Heart left ventricle (tissue), 16 donors: ENCODE results near the gene LPAR3. TPM values are rescaled to one million over a fixed set of nuclear protein-coding genes. Genes with fewer than 3 reads are reported as not detected.

Experiments used
- ATAC-seq, 4 donors: fragments of 200-7000 bp; cut with Tn5 transposase; one replicate each; pipeline ENCODE4 v1.9.1; 2020 to 2022; ENCODE audit warnings: moderate library complexity in 4 of 4, mild to moderate bottlenecking in 3 of 4, moderate number of reproducible peaks in 1 of 4
- DNase-seq, 5 donors: peaks; one replicate each; pipeline ENCODE4 v3.0.0-alpha.2; 2020
- H3K27ac ChIP-seq, 12 donors: fragments of 200-600 bp; sonication (generic) in 4 of 12; one replicate each; pipeline versions ENCODE4 v1.5.0 to v1.8.0; 2016 to 2022; ENCODE audit warnings: mild to moderate bottlenecking in 2 of 12
- H3K27me3 ChIP-seq, 9 donors: fragments of 200-600 bp; sonication (generic) in 2 of 9; one replicate each; pipeline versions ENCODE4 v1.5.1 to v1.8.0; 2016 to 2022; ENCODE audit warnings: mild to moderate bottlenecking in 3 of 9
- H3K36me3 ChIP-seq, 9 donors: fragments of 200-600 bp; sonication (generic) in 2 of 9; one replicate each; pipeline versions ENCODE4 v1.5.0 to v1.8.0; 2018 to 2022; ENCODE audit warnings: mild to moderate bottlenecking in 2 of 9
- H3K4me1 ChIP-seq, 12 donors: fragments of 200-600 bp; sonication (generic) in 4 of 12; one replicate each; pipeline versions ENCODE4 v1.5.0 to v1.8.0; 2016 to 2022; ENCODE audit warnings: mild to moderate bottlenecking in 3 of 12
- H3K4me3 ChIP-seq, 12 donors: fragments of 200-600 bp; sonication (generic) in 4 of 12; one replicate each; pipeline versions ENCODE4 v1.5.0 to v1.8.0; 2017 to 2022; ENCODE audit warnings: mild to moderate bottlenecking in 9 of 12, moderate library complexity in 4 of 12
- H3K9me3 ChIP-seq, 12 donors: fragments of 200-600 bp; sonication (generic) in 4 of 12; one replicate each; pipeline versions ENCODE4 v1.5.0 to v1.8.0; 2016 to 2022; ENCODE audit warnings: mild to moderate bottlenecking in 1 of 12
- CTCF ChIP-seq, 12 donors: fragments of 200-600 bp; sonication (generic) in 4 of 12; IDR thresholded peaks; one replicate each; pipeline versions ENCODE4 v1.5.0 to v1.8.0; 2018 to 2022; ENCODE audit warnings: antibody characterized with exemption in 12 of 12, mild to moderate bottlenecking in 5 of 12
- POLR2A ChIP-seq, 2 donors: fragments of 450-650 bp; IDR thresholded peaks; one replicate each; pipeline ENCODE4 v1.6.1; 2017; ENCODE audit warnings: antibody characterized with exemption in 2 of 2, mild to moderate bottlenecking in 2 of 2, moderate library complexity in 2 of 2
- WGBS, 4 donors: extraction: QIAGEN DNeasy Blood & Tissue Kit in 2 of 4; methylation state at CpG; one replicate each; pipeline versions ENCODE4 v1.1.5 to v1.1.7; 2013 to 2018; 5-methylcytosine and 5-hydroxymethylcytosine counted together
- intact Hi-C, 10 donors: fragments of 100-400 bp; cut with DNase I; formaldehyde crosslinking; loops; one replicate each; pipeline versions ENCODE4 v1.11.1 to v1.14.2; 2022
- polyA plus RNA-seq, 2 donors: library from polyadenylated mRNA; stranded (reverse); fragments of 200-250 nt; gene quantifications; one replicate each; pipeline ENCODE4 v1.2.3, GENCODE V29; 2013
- total RNA-seq, 9 donors: library from RNA; depleted of rRNA in 2 of 9; stranded (reverse); fragments of >200 nt in 2 of 9; fragmentation: NEBNext Ultra II Directional in 3 of 9; extraction: Animal tissue kit (Norgen Biotek cat#: 25700) in 3 of 9; gene quantifications; one replicate each; pipeline versions ENCODE4 v1.1.0 to v1.2.4, GENCODE V29; 2016 to 2023
- donor health status: ischemic (EF 13 %, LVEDD 7.1; RV severe dilation, severe dysfunction).
- donor health status: healthy with polysubstance abuse.
- donor health status: DM: no; HTN: yes; CAD: no.
- donor health status: DM: no; HTN: no; CAD: no.
- donor health status: ischemic (EF 25% LVEDD 6.9; RV normal size, moderate dysfunction).
- donor health status: ischemic (EF 25% LVEDD 5.7; RV mildly dilated, moderate dysfunction).
- donor health status: healthy.
- donor health status: DM: yes; HTN: yes; CAD: no.
- donor health status: ischemic (EF 35%, LVEDD 5.7; RV mildly dilated, moderate dysfunction).
- donor health status: nonischemic (EF 11% LVEDD 7.7; RV severe dilation, severe dysfunction).
- donor health status: DM: yes; HTN: yes; CAD: no.
- donor health status: PGD.
- donor health status: ischemic (EF 29% LVEDD 5.4; RV normal size, mild dysfunction).
- donor health status: nonischemic (EF 23%, LVEDD 6.1; RV moderate dilation, normal function).

The LPAR3 gene
- total and polyA plus RNA-seq, 11 donors: 5.9 to 25.0 (median 11.5) TPM

GRCh38 chr1:84923317-84923716, 30.3 kb upstream of the LPAR3 start:
- Histone ChIP-seq H3K4me1 (no peaks in the 10 kb centered on the region), H3K4me3 (no peak overlapping the region), H3K27me3 (no peaks in the 10 kb centered on the region), H3K27ac (no peak overlapping the region), H3K9me3 (no peaks in the 10 kb centered on the region), H3K36me3 (no peaks in the 10 kb centered on the region)
- no peak for ATAC-seq
- TF ChIP-seq CTCF (IDR thresholded peaks at IDR 0.05) (no peak), POLR2A (IDR thresholded peaks at IDR 0.05) (no peak)
- WGBS, 4 donors: 80 to 96% (median 87%) methylated on average over 3 of the region's 3 CpGs
- DNase-seq: no peak
- intact Hi-C loops: no loop called here

- H3K36me3 ChIP-seq: no peaks in the 10 kb centered on the region
- intact Hi-C loops: no loop called here
- H3K4me3 ChIP-seq: no peak overlapping the region
- 86 to 96% (median 91%) methylated on average over 1 of the region's 1 CpG for WGBS, 4 donors
- no peaks in the 10 kb centered on the region for H3K4me1 ChIP-seq
- no peak for ATAC-seq
- no peak overlapping the region for H3K27ac ChIP-seq
- no peak for DNase-seq
- H3K27me3 ChIP-seq: no peaks in the 10 kb centered on the region
- H3K9me3 ChIP-seq: no peaks in the 10 kb centered on the region
- TF ChIP-seq CTCF (IDR thresholded peaks at IDR 0.05): no peak
- TF ChIP-seq POLR2A (IDR thresholded peaks at IDR 0.05): no peak
Measured at GRCh38 chr1:84920159-84920558, 27.2 kb upstream of the LPAR3 start.

- Histone ChIP-seq H3K27me3 (no peaks in the 10 kb centered on the region), H3K4me1 (no peaks in the 10 kb centered on the region), H3K4me3 (no peak overlapping the region), H3K36me3 (no peaks in the 10 kb centered on the region), H3K27ac (no peak overlapping the region), H3K9me3 (no peaks in the 10 kb centered on the region)
- TF ChIP-seq CTCF (IDR thresholded peaks at IDR 0.05) (no peak), POLR2A (IDR thresholded peaks at IDR 0.05) (no peak)
- no peak for DNase-seq
- ATAC-seq: no peak
- 61 to 83% (median 70%) methylated on average over 4 of the region's 4 CpGs for WGBS, 4 donors
- intact Hi-C loops: loop anchor here in 1 of 10 donors (5.0 kb wide), 1 partner anchor 142 kb away; no protein-coding TSS in a partner anchor
Measured at GRCh38 chr1:84919461-84919970, 26.5 kb upstream of the LPAR3 start.

- 80 to 82% (median 81%) methylated on average over 5 of the region's 5 CpGs for WGBS, 4 donors
- TF ChIP-seq POLR2A (IDR thresholded peaks at IDR 0.05) (no peak), CTCF (IDR thresholded peaks at IDR 0.05) (no peak)
- Histone ChIP-seq H3K4me1 (peaks cover 0 to 2% (median 0%) of the 10 kb centered on the region in 12 donors), H3K27me3 (no peaks in the 10 kb centered on the region), H3K9me3 (no peaks in the 10 kb centered on the region), H3K27ac (no peak overlapping the region), H3K4me3 (no peak overlapping the region), H3K36me3 (no peaks in the 10 kb centered on the region)
- ATAC-seq (no peak), DNase-seq (no peak)
- intact Hi-C loops: loop anchor here in 1 of 10 donors (5.0 kb wide), 1 partner anchor 142 kb away; no protein-coding TSS in a partner anchor
Measured at GRCh38 chr1:84918726-84919336, 25.8 kb upstream of the LPAR3 start.
